Measurements from ENCODE around the gene GPD1.

Gene GPD1

DNA sequence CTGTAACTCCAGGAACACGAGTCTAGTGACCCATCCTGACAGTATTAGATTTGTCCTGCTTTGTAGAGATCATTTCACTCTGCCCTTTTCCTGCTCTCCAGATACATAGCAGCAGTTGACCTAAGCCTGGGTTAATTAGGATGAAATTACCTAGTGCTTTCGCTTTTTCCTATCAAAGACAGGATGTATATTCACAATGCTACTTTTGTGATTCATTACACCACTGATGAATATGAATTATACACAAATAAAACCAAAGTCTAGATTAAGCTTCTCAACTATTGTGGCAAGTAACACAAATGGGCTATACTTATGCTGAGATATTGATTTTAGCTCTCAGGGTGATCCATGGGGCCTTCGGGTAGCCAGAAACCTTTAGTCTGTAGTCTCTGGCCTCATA lies 45.5 kb downstream of the GPD1 start:
- TF ChIP-seq GATA2 (IDR thresholded peaks at IDR 0.05; ENCODE audit: low read depth, low read length), result no peak
- TF ChIP-seq GATA3 (IDR thresholded peaks at IDR 0.05; ENCODE audit: low read depth, low read length), result no peak

DNA sequence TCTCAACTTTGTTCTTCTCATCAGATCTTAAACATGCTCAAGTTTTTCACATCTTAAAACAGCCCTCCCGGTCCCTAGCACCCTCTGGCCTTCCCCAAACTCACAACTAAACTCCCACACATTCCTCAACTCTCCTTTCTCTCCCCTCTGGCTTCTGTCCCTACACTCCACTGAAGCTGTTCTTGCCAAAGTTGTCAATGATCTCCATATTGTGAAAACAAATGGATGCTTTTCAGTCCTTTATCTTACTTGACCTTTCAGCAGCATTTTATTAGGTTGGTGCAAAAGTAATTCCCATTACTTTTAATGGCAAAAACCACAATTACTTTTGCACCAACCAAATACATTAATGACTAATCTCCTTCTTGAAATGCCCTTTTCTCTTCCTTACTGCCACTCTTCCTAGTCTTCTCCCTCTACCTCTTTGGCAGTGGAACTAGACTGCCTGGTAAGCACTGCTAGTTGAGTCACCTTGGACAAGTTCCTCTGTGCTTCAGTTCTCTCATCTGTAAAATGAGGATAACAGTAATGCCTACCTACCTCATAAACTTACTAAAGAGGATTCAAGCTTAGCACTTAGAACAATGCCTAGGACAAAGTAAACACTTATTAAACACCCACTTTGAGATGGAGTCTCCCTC lies 47.4 kb downstream of the GPD1 start:
- TF ChIP-seq GATA3 (IDR thresholded peaks at IDR 0.05; ENCODE audit: low read depth, low read length) (no peak), GATA2 (IDR thresholded peaks at IDR 0.05; ENCODE audit: low read depth, low read length) (no peak)

DNA sequence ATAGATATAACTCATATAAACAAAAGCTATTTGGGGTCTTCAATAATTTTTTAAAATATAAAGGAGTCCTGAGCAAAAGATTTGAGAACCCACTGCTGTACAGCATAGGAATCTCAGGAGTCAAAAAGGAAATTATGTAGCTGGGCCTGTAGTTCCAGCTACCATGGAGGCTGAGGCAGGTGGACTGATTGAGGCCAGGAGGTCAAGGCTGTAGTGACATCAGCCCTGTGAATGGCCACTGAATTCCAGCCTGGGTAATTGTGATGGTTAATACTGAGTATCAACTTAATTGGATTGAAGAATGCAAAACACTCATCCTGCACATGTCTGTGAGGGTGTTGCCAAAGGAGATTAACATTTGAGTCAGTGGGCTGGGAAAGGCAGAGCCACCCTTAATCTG lies 52.8 kb downstream of the GPD1 start:
- no peak for TF ChIP-seq GATA2 (IDR thresholded peaks at IDR 0.05; ENCODE audit: low read depth, low read length)
- no peak for TF ChIP-seq GATA3 (IDR thresholded peaks at IDR 0.05; ENCODE audit: low read depth, low read length)

DNA sequence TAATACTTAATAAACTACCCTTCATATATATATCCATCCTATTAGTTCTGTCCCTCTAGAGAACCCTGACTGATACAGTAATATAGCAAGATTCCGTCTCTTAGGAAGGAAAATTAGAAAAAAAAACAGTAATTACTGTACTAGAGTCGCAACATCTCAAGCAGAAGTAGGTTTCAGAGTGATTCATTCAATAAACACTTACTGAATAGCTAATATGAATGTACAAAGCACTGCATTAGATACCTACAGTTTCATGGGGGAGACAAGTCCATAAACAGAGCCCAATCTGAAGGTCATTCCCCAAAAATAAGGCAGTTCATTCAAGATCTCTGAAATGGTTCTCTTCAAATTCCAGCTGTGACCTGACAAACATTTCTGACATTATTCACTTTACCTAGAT lies 53.5 kb downstream of the GPD1 start:
- TF ChIP-seq GATA2 (IDR thresholded peaks at IDR 0.05; ENCODE audit: low read depth, low read length) (no peak), GATA3 (IDR thresholded peaks at IDR 0.05; ENCODE audit: low read depth, low read length) (no peak)

DNA sequence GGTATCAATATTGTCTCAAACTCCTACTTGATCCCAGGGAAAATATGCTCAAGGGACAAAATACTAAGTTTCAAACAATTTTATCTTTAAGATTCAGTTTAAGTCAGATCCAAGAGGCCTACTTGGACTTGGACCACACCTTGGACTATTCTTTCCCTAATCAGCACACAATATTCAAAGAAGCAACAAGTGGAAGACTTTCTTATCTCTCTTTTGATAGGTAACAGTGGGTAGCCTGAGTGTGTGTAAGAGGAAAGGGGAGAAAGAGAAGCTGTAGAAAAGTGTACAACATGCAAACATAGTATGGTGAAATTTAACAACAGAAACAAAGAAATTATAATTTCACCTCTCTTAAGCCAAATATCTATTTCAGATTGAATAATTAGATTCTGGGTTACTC lies 56.8 kb downstream of the GPD1 start:
- TF ChIP-seq GATA3 (IDR thresholded peaks at IDR 0.05; ENCODE audit: low read depth, low read length), result no peak
- TF ChIP-seq GATA2 (IDR thresholded peaks at IDR 0.05; ENCODE audit: low read depth, low read length), result no peak
